Heart left ventricle (tissue), 13 donors: ENCODE results near the gene IPO11.

Experiments used
- POLR2A ChIP-seq, 2 donors: fragments of 450-650 bp; IDR thresholded peaks; one replicate each; pipeline ENCODE4 v1.6.1; 2017; ENCODE audit warnings: antibody characterized with exemption in 2 of 2, mild to moderate bottlenecking in 2 of 2, moderate library complexity in 2 of 2
- TF ChIP-seq, protein P1 (sequence below), 12 donors: fragments of 200-600 bp; sonication (generic) in 4 of 12; IDR thresholded peaks; one replicate each; pipeline versions ENCODE4 v1.5.0 to v1.8.0; 2018 to 2022; ENCODE audit warnings: antibody characterized with exemption in 12 of 12, mild to moderate bottlenecking in 5 of 12
- donor health status: ischemic (EF 13 %, LVEDD 7.1; RV severe dilation, severe dysfunction).
- donor health status: DM: no; HTN: yes; CAD: no.
- donor health status: DM: no; HTN: no; CAD: no.
- donor health status: ischemic (EF 25% LVEDD 6.9; RV normal size, moderate dysfunction).
- donor health status: ischemic (EF 25% LVEDD 5.7; RV mildly dilated, moderate dysfunction).
- donor health status: ischemic (EF 35%, LVEDD 5.7; RV mildly dilated, moderate dysfunction).
- donor health status: nonischemic (EF 11% LVEDD 7.7; RV severe dilation, severe dysfunction).
- donor health status: DM: yes; HTN: yes; CAD: no.
- donor health status: PGD.
- donor health status: ischemic (EF 29% LVEDD 5.4; RV normal size, mild dysfunction).
- donor health status: nonischemic (EF 23%, LVEDD 6.1; RV moderate dilation, normal function).

DNA sequence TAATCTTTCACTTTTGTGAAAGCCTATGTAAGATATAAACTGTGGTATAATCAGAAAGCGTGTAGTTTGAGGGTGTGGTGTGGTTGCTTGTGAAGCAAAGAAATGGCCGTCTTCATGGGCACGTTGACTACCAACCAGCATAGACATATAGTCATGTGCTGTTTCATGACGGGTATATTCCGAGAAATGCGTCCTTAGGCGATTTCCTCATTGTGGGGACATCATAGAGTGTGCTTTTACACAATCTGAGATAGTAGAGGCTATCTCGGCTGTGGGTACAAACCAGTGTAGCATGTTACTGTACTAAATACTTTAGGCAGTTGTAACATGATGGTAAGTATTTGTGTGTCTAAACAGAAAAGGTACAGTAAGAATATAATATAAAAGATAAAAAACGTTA, 86.4 kb downstream of the IPO11 start:
- TF ChIP-seq, protein P1, sequence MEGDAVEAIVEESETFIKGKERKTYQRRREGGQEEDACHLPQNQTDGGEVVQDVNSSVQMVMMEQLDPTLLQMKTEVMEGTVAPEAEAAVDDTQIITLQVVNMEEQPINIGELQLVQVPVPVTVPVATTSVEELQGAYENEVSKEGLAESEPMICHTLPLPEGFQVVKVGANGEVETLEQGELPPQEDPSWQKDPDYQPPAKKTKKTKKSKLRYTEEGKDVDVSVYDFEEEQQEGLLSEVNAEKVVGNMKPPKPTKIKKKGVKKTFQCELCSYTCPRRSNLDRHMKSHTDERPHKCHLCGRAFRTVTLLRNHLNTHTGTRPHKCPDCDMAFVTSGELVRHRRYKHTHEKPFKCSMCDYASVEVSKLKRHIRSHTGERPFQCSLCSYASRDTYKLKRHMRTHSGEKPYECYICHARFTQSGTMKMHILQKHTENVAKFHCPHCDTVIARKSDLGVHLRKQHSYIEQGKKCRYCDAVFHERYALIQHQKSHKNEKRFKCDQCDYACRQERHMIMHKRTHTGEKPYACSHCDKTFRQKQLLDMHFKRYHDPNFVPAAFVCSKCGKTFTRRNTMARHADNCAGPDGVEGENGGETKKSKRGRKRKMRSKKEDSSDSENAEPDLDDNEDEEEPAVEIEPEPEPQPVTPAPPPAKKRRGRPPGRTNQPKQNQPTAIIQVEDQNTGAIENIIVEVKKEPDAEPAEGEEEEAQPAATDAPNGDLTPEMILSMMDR (IDR thresholded peaks at IDR 0.05) = no peak
- TF ChIP-seq POLR2A (IDR thresholded peaks at IDR 0.05) = no peak
